Stimulated activated CD4-positive, alpha-beta T cell treated with anti-CD3 and anti-CD28 coated beads, Interleukin-4, amount 100 ng/mL, for 4 hours (primary cell): Measurements from ENCODE around the gene SLC4A11.
"Not testable (repeated sequence)": the region's sequence is repeated elsewhere in the genome, so short reads cannot be mapped to it uniquely, and the experiment has no call there.

Experiments used
- DNase-seq, 2 experiments: peaks; one replicate each; pipeline ENCODE4 v3.0.0-alpha.2; 2020

Gene SLC4A11

DNA sequence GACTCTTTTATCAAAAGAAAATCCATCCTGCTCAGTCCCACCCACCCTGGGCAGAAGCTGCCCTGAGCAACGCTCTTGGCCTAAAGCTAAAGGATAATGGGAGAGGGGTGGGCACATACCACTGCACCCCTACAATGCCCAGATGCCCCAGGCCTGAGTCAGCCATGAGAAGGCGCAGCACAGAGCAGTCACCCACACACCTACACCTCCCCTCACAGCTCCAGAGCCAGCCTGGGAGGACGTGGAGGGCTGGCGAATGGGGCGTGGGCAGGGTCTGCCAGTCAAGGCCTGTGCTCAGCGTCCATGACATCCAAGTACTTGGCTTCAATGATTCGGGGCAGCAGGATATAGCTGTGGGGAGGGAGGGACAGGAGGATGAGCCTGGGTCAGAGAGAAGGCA is 11.5 kb downstream of the SLC4A11 start:
- no peak for DNase-seq

- DNase-seq: no peak
These were observed 12.1 kb downstream of the SLC4A11 start for GRCh38 chr20:3226864-3227263.

DNA sequence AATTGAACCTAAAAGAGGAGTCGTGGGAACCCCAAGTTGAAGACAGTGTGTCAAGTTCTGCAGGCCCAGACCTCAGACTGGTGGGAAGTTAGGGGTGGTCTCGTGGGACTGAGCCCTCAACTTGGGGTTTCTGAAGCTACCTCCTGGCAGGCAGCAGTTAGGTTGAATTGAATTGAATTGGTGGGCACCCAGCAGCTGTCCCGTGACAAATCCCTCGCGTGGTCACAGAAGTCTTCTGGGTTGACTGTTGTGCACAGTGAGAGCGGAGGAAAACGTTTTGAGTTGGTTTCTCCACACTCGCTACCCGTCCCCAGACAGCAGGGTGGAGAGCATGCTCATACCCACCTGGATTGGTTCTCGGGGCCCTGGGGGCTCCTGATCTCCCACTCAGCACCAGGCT is 12.9 kb downstream of the SLC4A11 start:
- DNase-seq: no peak

DNA sequence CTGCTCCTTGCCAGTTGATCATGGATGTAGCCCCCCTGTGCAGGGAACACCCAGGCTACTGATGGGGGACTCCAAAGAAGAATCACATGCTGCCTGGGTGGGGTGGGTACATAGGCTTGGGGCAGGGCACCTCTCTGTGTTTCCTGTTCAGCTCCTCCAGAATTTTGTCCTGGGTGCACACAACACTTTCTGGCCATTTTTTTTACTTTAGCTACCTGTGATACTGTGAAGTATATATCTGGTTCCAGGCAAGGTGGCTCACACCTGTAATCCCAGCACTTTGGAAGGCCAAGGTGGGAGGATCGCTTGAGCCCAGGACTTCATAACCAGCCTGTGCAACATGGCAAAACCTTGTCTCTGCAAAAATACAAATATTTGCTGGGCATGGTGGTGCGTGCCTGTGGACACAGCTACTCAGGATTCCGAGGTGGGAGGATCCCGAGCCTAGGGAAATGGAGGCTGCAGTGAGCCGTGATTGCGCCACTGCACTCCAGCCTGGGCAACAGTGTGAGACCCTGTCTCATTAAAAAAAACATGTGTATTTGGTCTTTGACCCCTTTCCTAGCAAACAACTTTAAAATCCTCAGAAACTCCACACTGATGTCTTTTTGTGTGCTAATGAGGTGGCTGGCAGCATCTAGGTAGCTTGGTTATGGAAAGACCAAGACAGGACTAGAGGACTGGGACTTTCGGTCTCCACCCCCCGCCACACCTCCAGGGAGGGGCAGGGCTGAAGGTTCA is 14.1 kb downstream of the SLC4A11 start:
- DNase-seq: no peak

- DNase-seq: no peak
These were observed 14.9 kb downstream of the SLC4A11 start for GRCh38 chr20:3223994-3224680.

DNA sequence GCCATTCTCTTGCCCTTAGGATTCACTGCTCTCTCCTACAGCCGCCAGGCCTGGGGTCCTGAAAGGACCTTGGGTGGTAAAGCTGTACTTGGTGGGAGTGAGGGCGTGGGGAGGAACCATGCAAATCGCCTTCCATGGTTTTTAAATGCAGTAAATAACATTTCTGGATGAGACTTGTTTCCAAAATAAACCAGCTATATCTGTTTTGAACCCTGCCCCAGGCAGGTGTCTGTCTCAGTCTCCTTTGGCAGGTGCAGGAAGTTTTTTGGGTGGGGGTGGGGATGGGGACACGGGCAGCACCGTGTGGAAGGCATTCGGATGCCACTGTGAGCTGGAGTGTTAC is 15.4 kb downstream of the SLC4A11 start:
- DNase-seq: no peak

- no peak for DNase-seq
These were observed 16.1 kb downstream of the SLC4A11 start for GRCh38 chr20:3222635-3223600.

GRCh38 chr20:3221398-3222226 is 17.4 kb downstream of the SLC4A11 start:
- no peak for DNase-seq

DNA sequence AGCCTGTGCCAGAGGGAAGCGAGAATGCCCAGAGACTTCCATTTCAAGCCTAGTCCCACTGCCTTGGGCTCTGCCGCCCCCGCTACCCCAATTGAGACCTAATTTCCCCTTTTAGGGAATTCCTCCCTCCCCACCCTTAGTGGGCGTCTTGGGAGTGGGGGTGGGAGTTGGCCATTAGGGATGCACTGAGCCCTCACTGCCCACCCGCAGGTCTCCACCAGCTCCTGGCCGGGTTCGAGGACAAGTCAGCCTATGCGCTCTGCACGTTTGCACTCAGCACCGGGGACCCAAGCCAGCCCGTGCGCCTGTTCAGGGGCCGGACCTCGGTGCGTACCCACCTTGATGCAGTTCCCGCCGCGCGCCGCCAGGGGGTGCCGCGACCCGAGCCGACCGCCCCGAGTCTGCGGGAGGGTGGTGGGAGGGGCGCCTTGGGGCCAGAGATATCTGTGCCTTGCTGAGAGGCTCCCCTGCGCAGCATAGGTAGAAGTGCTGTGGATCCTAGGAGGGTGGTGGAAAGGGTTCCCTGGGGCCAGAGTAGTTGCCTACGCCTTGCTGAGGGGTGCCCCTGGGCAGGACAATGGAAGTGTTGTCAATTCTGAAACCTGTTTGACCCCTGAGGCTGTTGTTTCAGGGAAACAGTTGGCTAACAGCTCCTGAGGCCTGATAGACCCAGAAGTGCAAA is 20.5 kb downstream of the SLC4A11 start:
- peak; percentile 58 to 77 for DNase-seq

GRCh38 chr20:3215359-3215917 is 23.6 kb downstream of the SLC4A11 start:
- DNase-seq: not testable (repeated sequence)

DNA sequence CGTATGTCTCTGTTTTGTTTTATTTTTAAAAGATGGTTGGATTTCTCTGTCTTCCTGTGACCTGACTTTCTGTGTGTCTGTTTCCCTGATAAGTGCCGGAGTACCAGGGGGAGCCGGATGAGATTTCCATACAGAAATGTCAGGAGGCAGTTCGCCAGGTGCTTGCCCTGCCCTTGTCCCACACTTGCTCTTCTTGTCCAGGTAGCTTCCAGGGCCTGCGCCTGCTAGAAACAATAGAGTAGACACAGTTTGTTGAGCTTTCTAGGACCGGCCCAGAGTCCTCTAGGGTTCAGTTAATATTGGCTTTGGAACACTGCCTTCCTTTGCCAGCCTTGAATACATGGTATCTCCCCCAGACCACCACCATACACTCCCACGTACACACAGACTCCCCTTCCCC is 25.8 kb downstream of the SLC4A11 start:
- DNase-seq: no peak

- no peak for DNase-seq
These were observed 28.6 kb downstream of the SLC4A11 start for GRCh38 chr20:3210346-3210745.

DNA sequence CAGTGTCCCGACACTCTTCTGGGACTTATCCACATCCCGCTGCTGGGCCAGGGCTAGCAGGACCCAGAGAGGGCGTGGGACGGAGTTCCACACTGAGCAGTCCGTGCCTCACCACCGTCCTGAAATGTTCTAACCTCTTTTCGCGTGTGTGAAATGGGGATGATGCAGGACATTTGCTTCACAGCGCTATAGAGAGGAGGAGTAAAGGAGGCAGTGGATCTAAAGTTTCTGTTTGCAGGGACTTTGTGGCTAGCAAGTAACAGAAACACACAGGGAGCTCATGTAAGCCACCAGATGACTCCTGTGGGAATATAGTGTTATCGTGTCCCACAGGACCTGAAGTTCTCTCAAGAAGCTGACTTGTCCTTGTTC is 29.1 kb downstream of the SLC4A11 start:
- DNase-seq: no peak

GRCh38 chr20:3209257-3209945 is 29.6 kb downstream of the SLC4A11 start, which contains the start of gene ITPA:
TSS of gene ITPA (plus strand) at chr20:3209498. CDS start at chr20:3209552, 54 bp downstream.
- DNase-seq: peak; percentile 47 to 59

DNA sequence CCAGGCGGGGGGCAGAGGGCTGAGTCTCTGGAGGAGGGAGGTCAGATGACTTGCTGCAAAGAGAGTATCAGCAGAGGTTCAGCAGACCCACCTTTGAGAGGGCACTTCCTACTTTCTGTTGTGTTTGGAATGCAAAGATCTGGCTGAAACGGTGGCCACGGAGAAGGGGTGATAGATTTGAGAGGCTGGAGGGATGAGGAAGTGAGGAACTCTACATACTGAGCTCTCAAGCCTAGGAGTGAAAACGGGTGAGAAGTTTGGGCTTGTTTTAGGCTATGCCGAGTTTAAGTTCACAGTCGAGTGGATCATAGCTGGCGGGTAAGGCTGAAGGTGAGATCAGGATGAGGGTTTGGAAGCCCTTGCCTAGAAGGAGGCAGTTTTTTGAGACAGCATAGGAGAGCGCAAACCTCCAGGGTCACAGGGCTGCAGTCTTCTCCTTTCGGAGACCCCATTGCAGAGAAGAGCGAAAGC is 30.2 kb downstream of the SLC4A11 start:
- peak in 1 of 2 experiments; percentile 15 for DNase-seq

DNA sequence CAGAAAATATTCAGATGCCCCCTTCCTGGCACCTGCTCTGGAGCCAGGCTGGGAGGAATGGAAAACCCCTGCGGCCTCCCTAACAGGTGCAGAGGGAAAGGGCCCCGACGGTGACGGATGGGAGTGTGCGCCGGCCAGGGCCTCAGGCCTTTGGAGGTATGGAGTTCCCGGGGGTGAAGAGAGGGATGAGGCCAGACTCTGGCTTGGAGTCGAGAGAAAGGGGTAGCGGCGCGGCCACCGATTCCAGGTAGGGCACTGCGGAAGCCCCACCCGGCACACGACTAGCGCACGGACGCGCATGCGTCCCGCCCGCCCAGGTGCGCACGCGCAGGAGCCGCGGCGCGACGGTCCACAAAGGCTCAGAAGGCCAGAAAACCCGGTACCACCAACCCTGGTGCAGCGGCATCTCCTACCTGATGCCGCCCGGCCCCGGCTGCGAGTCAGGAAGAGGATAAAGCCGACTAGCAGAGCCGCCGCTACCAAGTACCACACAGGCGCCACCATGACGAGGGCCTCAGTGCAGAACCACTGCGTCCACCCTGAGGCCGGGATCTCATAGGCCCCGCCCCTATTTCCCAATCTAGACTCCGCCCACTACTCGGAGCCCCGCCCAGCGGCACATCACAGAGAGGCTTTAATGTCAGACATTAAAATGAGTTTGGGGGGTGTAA is 34.7 kb downstream of the SLC4A11 start, which contains the start of gene DDRGK1:
DDRGK1 (minus strand) TSS at position 559 of the 671 bp plus-strand sequence; CDS start at position 504, 55 bp downstream.
- peak; percentile 88 to 90 for DNase-seq

DNA sequence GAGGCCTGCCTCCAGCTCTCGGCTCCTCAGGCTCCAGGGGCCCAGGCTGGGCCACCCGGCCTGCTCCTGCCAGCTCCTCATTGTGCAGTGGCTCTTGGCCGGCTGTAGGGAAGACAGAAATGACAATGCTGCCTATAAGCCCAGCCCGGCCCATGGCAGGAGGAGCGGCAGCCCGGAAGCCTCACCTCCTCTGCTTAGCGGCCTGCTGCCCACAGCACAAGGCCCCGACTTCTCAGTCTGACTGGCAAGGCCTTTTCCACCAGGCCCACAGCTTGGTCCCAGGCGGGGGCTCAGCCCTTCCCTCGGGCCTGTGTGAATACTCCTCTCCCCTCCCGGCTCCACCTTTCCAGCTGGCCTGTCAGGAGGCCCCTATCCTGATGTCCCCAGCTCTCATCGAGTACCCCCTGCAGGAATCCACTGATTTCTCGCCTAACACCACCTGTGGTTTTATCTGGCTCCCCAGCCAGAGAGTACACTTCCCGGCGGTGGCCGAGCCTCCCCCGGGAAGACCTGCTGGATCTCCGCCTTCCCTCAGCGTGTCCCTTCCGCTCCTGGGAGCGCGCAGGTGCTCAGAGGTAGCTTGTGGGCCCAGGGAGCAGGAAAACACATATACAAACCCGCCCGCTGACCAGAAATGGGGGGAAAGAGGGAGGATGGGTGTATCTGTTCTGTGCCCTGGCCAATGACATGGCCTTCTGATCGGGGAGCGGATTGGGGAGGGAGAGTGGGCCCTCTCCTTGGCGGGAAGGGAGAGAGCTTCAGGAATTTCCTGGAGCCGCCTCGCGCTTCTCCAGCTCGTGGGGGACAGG is 35.5 kb downstream of the SLC4A11 start:
- peak; percentile 4 to 20 for DNase-seq

GRCh38 chr20:3202965-3203314 is 36.0 kb downstream of the SLC4A11 start:
- DNase-seq: no peak
